Kasumi-1 (cell line): ENCODE measurements around the gene TSEN34.
A peak's percentile ranks its signal among the peaks of the same experiment; 100 is the strongest.
"Not testable (repeated sequence)": the region's sequence is repeated elsewhere in the genome, so short reads cannot be mapped to it uniquely, and the experiment has no call there.

Source experiments
- DNase-seq, 2 experiments: peaks; one replicate each; lab custom pipeline; 2025; lab: John Stamatoyannopoulos, UW

TSEN34 gene

GRCh38 chr19:54209058-54209810 lies 18.1 kb downstream of the TSEN34 start:
- no peak for DNase-seq

GRCh38 chr19:54209811-54210494 lies 18.8 kb downstream of the TSEN34 start:
- peak; percentile 44 to 54 for DNase-seq

GRCh38 chr19:54211235-54211634 lies 20.1 kb downstream of the TSEN34 start:
- DNase-seq: no peak

GRCh38 chr19:54214217-54214616 lies 23.1 kb downstream of the TSEN34 start:
- not testable (repeated sequence) for DNase-seq

- DNase-seq: not testable (repeated sequence)
These were observed 23.6 kb downstream of the TSEN34 start for GRCh38 chr19:54214734-54215133.

- DNase-seq: no peak
These were observed 25.8 kb downstream of the TSEN34 start for GRCh38 chr19:54216869-54217268.

GRCh38 chr19:54217517-54218247 lies 26.6 kb downstream of the TSEN34 start:
- not testable (repeated sequence) for DNase-seq

- no peak for DNase-seq
These were observed 27.2 kb downstream of the TSEN34 start for GRCh38 chr19:54218259-54218658.

- no peak for DNase-seq
These were observed 28.0 kb downstream of the TSEN34 start for GRCh38 chr19:54218960-54219661.

GRCh38 chr19:54219702-54220101 lies 28.6 kb downstream of the TSEN34 start:
- not testable (repeated sequence) for DNase-seq

GRCh38 chr19:54221947-54222346 lies 30.8 kb downstream of the TSEN34 start:
- not testable (repeated sequence) for DNase-seq

GRCh38 chr19:54222474-54223276 lies 31.6 kb downstream of the TSEN34 start, which contains the start of gene LILRB3:
Gene LILRB3, minus strand, starts transcription at chr19:54223007. Its CDS starts 31 bp downstream, at chr19:54222976.
- not testable (repeated sequence) for DNase-seq

- not testable (repeated sequence) for DNase-seq
These were observed 32.3 kb downstream of the TSEN34 start for GRCh38 chr19:54223277-54223936.

- DNase-seq: not testable (repeated sequence)
These were observed 32.8 kb downstream of the TSEN34 start for GRCh38 chr19:54223937-54224281.

- DNase-seq: not testable (repeated sequence)
These were observed 33.5 kb downstream of the TSEN34 start for GRCh38 chr19:54224619-54225018.

GRCh38 chr19:54229146-54229545 lies 38.0 kb downstream of the TSEN34 start:
- no peak for DNase-seq

GRCh38 chr19:54230031-54230430 lies 38.9 kb downstream of the TSEN34 start:
- no peak for DNase-seq

GRCh38 chr19:54231077-54231931 lies 40.2 kb downstream of the TSEN34 start:
- peak; percentile 55 to 58 for DNase-seq

GRCh38 chr19:54233941-54234340 lies 42.8 kb downstream of the TSEN34 start:
- no peak for DNase-seq
